Hepatocyte (in vitro differentiated cells): ENCODE results near the gene CFAP206.

Experiments used
- CTCF ChIP-seq: fragments of 200-600 bp; sonication (generic); IDR thresholded peaks from 2 replicates; pipeline ENCODE4 v1.5.1; 2016; ENCODE audit warnings: antibody characterized with exemption, mild to moderate bottlenecking; ENCODE audit not compliant: poor library complexity
- EZH2 ChIP-seq: fragments of 200-600 bp; sonication (generic); IDR thresholded peaks from 2 replicates; pipeline ENCODE4 v1.6.1; 2016; ENCODE audit warnings: antibody characterized with exemption, mild to moderate bottlenecking, borderline replicate concordance

GRCh38 chr6:87504441-87504840, 96.7 kb downstream of the CFAP206 start:
- TF ChIP-seq CTCF (no peak), EZH2 (no peak)
